ENCODE results near the gene VPREB1. TPM values are rescaled to one million over a fixed set of nuclear protein-coding genes. Genes with fewer than 3 reads are reported as not detected.
"Not testable (repeated sequence)": the region's sequence is repeated elsewhere in the genome, so short reads cannot be mapped to it uniquely, and the experiment has no call there.

VPREB1 gene, protein sequence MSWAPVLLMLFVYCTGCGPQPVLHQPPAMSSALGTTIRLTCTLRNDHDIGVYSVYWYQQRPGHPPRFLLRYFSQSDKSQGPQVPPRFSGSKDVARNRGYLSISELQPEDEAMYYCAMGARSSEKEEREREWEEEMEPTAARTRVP
- not detected for total RNA-seq

DNA sequence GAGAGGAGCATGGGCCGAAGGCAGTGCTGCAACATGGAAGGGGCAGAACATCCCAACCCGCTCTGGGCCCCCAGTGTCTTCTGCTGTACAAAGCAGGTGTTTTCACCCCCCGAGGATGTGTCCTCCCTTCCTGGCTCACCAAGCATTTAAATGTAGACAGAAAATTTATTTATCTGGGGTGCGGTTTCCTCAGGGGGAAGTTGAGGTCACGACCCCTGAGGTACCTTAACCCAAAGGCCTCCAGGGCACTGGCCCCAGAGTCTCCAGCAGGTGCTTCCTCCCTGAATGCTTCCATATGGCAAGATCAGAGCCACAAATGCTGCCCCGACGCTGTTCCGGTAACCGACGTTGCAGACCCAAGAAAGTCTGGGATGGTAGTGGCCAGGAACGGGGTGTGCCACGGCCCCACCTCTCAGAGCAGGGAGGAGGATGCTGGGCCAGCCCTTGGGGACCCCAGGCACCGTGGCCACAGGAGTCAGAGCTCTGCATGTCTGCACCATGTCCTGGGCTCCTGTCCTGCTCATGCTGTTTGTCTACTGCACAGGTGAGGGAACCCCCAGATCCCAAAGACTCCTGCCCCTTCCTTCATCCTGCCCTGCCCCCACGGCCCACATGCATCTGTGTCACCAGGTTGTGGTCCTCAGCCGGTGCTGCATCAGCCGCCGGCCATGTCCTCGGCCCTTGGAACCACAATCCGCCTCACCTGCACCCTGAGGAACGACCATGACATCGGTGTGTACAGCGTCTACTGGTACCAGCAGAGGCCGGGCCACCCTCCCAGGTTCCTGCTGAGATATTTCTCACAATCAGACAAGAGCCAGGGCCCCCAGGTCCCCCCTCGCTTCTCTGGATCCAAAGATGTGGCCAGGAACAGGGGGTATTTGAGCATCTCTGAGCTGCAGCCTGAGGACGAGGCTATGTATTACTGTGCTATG lies at the start of gene VPREB1:
VPREB1 (plus strand) TSS at position 471 of the 935 bp plus-strand sequence; CDS start at position 499, 28 bp downstream.
- no peak for DNase-seq

DNA sequence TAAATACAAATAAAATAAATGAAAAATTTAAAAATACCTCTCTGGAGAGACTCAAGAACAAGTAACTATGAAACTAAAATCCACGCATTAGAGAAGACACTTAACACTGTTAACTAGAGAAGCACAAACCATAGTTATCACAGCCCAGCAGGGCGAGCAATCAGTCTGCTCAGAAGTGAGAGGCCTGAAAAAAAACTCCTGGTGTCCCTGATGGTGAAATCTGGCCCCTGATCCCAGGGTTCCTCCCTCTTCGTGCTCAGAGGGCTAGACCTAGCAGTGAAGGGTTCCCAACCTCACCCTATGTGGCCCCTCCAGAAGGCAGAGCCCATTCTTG lies 49.7 kb upstream of the VPREB1 start:
- no peak for DNase-seq

DNA sequence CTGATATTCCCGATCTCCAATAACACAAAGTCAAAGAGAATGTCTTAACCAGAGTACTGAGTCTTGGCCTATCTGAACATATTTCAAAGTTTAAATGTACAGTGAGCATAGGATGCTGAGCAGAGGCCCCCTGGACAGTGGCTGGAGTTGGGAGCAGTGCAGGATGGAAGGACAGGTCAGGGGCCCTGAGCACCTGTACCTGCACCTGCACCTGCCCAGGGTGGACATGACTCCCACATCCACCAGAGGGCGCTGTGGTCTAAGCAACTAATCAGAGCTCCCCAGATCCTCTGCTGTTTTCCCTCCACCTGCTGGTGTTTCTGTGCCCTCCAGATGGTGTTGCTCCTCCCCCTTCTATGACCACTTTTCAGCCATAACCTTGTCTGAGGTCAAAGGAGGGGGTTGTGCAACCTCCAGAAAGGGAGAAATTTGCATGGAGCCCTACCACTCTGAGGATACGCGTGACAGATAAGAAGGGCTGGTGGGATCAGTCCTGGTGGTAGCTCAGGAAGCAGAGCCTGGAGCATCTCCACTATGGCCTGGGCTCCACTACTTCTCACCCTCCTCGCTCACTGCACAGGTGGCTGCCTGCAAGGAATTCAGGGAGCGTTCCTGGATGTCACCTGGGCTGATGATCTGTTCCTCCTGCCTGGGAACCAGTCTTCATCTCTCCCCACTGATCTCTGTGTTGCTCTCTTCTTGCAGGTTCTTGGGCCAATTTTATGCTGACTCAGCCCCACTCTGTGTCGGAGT lies 49.1 kb upstream of the VPREB1 start:
- DNase-seq, result no peak

DNA sequence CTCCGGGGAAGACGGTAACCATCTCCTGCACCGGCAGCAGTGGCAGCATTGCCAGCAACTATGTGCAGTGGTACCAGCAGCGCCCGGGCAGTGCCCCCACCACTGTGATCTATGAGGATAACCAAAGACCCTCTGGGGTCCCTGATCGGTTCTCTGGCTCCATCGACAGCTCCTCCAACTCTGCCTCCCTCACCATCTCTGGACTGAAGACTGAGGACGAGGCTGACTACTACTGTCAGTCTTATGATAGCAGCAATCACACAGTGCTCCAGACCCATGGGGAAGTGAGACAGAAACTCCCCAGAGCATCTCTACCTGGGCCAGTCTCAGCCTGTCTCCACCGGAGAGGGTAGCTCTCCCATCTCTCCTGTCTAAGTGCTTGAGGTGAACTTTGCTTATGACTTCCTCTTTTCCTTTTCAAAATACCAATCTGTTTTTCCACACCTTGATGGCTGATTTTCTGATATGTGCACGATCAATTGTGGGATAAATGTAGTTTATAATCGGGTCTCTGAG lies 48.5 kb upstream of the VPREB1 start:
- no peak for DNase-seq

DNA sequence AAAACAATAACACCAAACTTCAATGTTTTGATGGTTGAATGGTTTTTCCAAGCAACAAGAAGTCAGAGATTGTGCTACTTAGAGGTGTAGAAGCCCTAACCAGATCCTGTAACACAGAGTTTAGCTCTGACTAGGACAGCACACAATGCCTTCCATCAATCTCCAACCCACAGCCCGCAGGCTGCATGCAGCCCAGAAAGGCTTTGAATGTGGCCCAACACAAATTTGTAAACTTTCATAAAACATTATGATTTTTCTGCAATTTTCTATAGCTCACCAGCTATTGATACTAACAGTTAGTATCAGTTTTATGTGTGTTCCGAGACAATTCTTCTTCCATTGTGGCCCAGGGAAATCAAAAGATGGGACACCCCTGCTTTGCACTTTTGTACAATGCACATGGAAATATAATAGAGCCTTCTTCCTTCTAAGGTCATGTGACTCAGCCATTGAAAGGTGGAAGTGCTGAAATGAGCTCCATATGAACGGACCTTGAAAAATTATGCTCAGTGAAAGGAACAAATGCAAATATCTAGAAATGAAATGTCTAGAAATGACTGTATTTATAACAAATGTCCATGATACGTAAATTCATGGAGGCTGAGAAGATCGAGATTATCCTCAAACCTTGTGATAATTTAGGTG lies 47.6 kb upstream of the VPREB1 start:
- DNase-seq, result no peak

DNA sequence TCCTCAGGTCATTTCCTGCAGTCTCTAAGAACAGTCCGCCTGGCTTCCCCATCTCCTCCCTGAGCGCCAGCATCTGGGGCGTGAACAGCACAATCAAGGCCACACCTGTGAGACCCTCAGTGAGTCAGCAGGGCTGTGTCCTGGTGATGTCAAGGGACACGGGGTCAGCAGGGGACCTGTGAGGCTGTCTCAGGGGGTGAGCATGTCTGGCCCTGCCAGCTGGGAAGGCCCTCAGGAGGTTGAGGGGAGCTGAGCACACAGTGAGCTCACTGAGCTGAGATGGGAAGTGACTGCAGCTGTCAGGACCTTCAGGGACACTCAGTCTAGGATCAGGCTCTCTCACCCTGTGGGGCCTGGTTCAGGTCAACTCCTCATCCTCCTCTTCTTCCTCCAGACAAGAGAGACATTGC lies 46.6 kb upstream of the VPREB1 start:
- no peak for DNase-seq

DNA sequence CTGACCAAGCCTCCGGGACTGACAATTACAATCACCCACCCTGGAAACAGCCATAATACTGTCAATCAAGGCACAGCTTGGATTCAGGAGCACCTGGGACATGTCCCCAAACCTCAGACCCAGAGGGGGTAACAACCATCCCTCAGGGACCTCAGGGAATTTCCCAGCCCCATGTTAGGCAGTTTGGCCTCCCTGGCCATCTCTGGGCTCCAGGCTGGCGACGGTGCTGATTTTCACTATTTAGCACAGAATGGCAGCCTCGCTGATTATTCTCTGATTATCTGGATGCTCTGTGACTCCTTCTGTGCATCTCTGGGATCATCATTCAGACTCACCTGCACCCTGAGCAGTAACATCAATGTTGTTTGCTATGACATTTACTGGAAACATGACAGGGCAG lies 45.8 kb upstream of the VPREB1 start:
- DNase-seq, result no peak

DNA sequence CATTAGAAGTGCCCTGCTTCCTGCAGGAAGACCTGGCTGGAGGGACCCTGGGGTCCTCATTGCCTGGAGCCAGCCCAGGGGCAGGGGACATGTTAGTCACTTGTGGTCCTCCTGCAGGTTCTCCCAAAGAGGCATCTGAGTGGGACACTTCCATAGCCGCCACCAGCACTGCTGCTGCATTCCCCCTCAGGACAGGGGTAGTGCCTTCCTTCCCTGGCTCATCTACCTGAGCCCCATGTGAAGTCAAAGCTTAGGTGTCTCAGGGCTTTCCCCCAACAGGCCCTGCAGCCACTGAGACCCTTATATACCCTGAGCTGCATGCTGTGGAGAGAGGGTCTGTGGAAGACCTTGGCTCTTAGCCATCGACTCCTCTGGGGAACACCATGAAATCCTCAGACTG lies 45.0 kb upstream of the VPREB1 start:
- DNase-seq, result no peak

DNA sequence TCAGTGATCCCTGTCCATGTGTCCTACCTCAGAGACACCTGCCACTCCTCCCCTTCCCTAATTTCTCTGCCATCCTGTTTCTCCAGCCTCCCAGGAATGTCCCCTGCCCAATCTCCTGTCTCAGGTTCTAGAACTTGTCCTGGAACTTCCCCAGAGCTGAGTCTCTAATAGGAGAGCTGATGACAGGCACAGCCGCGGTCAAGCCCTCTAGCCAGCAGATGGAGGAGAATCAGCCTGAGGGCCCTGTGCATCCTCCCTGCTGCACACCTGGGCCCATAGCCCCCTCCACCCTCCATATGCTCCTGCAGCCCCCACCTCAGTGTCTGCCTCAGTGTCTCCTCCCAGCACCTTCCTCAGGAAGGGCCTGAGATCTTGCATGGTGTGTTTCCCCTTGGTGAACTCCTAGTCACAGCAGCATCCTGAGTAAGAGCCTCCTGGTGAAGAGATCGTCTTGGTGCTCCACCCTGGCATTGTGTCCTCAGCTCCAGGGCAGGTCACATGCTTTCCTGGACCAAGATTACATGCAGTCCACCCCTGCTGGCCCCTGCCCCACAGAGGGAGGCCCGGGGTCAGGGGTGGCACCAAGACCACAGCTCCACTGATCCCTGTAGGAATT lies 43.9 kb upstream of the VPREB1 start:
- DNase-seq, result no peak

DNA sequence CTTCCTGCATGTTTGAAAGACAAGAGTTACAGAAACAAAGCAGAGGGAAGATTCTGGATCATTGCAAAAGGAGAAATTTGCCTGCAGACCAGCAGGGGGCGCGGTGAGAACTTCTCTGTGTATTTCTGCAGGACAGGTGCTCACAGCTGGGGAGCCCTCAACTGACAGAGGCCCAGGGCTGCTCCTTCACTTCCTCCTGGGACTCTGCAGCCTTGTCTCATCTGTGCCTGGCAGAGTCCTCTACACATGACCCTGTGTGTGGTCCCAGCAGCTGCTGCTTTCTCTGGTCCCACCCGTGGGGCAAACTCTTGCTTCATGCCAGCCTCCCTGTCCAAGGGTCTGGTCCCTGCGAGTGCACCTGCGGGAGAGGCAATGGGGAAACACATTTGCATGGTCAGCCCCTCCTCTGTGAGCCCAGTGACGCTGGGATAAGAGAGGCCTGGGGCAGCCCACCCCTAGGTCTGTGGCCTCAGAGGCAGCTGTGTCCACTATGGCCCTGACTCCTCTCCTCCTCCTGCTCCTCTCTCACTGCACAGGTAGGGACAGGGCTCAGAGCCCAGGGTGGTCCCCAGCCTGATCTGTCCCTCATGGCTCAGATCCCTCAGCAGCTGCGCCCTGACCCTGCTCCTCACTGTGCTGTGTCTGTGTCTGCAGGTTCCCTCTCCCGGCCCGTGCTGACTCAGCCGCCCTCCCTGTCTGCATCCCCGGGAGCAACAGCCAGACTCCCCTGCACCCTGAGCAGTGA lies 43.2 kb upstream of the VPREB1 start:
- DNase-seq, result no peak

DNA sequence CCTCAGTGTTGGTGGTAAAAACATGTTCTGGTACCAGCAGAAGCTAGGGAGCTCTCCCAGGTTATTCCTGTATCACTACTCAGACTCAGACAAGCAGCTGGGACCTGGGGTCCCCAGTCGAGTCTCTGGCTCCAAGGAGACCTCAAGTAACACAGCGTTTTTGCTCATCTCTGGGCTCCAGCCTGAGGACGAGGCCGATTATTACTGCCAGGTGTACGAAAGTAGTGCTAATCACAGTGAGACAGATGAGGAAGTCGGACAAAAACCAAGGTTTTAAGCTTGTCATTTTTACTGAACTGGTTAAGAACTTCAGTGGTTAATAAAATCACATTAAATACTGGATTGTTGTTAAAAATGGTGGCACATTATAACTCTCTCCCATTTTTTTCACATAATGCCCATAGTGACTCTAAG lies 42.6 kb upstream of the VPREB1 start:
- DNase-seq, result no peak

DNA sequence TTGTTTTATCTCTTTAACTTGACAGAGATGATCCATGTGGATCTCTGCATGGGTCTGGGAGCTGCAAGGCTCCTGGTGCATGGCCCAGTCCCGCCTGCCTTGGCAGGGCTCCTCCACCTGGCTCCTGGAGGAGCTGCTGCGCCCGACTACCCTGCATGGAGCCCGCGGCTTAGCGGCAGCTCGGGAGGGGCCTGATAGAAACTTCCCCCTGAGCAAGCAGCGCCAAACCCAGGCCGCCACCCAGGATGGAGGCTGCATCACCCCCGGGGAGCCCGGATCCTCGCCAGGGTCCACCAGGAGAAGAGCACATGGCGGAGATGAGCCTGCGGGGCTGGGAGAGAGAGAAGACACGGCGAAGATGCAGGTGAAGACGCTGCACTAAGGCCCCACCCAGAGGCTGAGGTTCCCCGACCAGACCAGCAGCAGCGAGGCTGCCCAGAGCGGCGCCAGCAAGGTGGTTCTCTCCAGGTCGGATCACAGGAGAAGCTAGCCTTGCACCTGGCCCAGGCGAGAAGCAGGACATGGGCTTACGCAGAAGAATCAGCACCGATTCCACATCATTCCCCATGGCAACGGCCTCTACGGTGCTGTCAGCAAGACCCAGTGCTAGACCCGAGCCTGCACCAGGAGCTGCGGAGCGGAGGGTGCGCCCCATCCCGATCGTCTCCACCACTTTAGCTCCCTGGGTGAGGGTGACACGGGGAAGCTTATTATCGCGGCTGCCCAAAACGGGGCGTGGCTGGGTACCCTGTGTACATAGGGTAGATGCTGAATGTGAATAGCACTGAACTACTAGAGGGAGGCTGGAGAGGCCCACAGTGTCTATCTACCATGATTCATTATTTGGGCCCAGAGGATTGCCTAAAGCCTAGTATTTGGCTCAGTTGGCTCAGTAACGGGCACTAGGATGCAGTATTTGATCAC lies 41.3 kb upstream of the VPREB1 start:
- DNase-seq, result no peak

DNA sequence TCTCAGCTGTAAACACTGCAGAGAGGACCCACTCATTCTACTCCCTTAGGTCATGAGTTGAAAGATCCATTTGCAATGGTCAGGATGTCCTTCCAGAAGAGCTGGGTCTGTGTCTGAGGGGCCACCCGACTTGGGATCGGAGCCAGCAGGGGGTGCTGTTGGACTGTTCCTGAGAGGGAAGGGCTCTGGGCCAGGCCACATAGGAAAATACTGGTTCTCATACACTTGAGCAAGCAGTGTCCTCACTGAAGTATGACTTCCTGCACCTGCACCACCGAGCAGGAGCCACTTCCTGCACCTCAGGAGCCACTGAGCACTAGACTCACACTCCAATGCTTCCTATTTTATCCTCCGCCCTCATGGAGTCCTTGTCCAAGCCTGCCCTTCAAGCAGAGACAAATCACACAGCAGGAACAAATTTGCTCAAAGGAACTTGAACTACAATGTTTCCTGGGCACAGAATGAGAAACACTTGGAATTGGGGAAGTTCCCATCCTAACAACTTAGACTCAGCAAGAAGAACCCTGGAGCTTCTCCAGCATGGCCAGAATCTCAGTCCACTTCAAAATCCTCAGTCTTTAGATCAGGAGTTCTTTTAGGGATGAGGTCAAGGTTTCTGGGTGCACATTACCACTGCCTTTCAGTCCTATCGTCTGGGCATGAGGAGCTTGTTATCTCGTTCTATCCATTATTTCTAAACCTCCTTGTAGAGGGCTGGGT lies 36.6 kb upstream of the VPREB1 start:
- DNase-seq, result no peak

DNA sequence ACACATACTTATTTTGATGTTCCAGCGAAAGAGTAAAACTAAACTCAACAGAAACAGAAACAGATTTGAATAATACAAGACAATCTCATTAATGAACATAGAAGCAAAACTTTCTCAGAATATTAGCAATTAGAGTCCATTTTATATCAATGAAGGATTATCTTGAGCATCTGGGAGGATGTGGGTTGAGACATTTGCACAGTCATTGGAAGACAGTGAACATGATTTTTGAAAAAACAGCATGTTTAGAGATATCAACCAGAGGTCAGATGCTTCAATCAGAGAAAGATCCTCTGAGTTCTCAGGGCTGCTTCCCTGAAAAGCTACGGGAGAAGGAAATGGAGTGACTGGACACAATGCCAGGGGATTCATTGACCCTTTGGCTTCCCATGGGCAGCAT lies 35.9 kb upstream of the VPREB1 start:
- DNase-seq, result no peak

DNA sequence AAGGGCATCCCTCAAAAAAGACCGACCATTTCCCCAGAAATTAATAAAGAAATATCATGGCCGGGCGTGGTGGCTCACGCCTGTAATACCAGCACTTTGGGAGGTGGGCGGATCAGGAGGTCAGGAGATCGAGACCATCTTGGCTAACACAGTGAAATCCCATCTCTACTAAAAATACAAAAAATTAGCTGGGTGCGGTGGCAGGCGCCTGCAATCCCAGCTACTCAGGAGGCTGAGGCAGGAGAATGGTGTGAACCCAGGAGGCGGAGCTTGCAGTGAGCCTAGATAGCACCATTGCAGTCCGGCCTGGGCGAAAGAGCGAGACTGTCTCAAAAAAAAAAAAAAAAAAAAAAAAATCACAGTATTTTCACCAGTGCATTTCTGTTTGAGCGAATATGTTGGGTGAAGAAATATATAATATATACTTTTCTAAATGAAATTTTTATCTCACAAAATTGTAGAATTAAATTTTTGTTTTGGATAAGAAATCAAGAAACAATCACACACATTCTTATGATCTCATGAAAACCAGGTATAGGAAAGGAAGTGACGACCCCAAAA lies 35.4 kb upstream of the VPREB1 start:
- not testable (repeated sequence) for DNase-seq

DNA sequence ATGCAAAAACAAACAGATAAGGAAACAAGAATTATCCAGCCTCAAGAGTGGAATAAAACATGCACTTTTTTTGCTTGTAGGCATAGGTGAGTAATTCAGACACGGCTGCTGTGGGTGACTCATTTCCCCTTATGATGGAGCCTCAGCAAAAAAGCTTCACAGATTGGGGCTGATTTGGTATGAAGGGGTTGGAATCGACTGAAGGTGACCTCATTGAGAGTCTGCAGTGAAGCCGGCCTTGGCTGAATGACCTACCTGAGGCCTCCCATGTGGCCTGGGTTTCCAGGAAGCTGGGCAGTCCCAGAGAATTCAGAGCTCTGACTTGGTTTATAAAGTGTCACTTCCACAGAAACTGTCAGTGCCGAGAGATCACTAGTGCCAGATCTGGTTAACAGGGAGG lies 34.2 kb upstream of the VPREB1 start:
- DNase-seq, result no peak

DNA sequence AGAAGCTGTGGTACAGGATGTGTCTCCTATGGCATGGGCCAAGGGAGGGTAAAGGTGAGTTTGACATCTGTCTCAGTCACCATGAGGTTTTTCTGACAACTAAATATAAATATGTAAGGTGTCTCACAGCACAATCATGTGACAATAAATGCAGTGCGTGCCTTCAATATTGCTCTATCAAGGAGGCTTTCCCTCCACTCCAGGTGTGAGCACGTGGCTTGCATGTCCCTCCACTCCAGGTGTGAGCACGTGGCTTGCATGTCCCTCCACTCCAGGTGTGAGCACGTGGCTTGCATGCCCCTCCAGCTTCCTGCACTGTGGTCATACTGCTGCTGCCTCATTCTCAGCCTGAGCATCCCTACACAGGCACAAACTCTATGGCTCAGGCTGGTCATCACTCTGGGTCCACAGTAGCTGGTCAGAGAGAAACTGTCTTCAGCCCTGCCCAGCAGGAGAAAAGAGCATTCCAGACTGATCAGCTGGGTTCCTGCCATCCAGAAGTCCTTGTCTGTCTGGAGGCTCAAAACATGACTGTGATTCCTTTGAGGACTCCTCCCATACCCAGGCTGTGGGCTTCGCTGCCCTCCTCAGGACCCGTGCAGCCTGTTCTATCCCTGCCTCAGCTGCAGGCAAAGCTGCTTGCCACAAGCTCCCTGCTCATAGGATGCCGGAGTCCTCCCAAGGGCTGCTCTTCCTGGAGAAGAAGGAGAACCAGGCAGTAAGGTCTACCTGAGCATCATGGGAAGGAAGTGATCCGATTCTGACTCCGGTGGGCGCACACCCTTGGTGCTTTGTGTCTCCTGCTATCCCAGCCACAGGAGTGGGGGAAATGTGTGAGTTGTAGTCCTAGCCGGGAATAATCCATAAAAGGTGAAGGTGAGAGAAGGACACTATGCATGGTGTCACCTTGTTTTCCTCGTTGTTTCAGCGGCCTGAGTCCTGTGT lies 33.4 kb upstream of the VPREB1 start:
- DNase-seq, result no peak

DNA sequence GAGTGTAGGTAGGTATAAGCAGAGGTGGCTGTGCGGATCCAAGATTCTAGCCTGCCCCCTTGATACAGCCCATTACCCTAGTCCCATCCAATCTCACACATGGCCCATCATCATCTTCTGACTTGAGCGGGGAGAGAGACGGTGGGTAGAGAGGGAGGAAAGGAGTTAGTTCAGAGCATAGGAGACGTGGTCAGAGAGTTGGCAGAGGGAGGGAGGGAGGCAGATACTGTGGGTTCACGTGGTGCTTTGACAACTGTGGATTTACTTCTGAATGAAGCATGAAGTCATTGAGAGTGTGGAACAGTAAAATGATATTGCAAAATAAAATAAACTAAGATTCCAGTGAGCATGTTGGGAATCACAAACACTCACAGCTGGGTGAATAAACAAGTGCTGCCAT lies 31.4 kb upstream of the VPREB1 start:
- DNase-seq, result no peak

Data from skin of body (tissue), 2 donors.